Endodermal cell (in vitro differentiated cells): ENCODE measurements around the gene LCORL. TPM values are rescaled to one million over a fixed set of nuclear protein-coding genes. Genes with fewer than 3 reads are reported as not detected.

Experiments used
- DNase-seq: peaks from one replicate; pipeline ENCODE4 v3.0.0-alpha.2; 2017
- H3K27ac ChIP-seq: 2 replicates; pipeline ENCODE4 v1.5.1; 2013; ENCODE audit warnings: mild to moderate bottlenecking, low read depth, low read length, moderate library complexity
- H3K27me3 ChIP-seq: 2 replicates; pipeline ENCODE4 v1.6.1; 2013; ENCODE audit warnings: mild to moderate bottlenecking, low read length, moderate library complexity; ENCODE audit not compliant: insufficient read depth, control insufficient read depth, poor library complexity, severe bottlenecking
- H3K36me3 ChIP-seq: 2 replicates; pipeline ENCODE4 v1.7.0; 2013; ENCODE audit warnings: mild to moderate bottlenecking, low read length, moderate library complexity; ENCODE audit not compliant: control insufficient read depth, insufficient read depth
- H3K4me1 ChIP-seq: one replicate; pipeline ENCODE4 v1.7.0; 2013; ENCODE audit warnings: low read length; ENCODE audit not compliant: control insufficient read depth, insufficient read depth
- H3K4me3 ChIP-seq: 2 replicates; pipeline ENCODE4 v1.5.1; 2013; ENCODE audit warnings: mild to moderate bottlenecking, low read length, moderate library complexity
- H3K9ac ChIP-seq: 2 replicates; pipeline ENCODE4 v1.6.1; 2013; ENCODE audit warnings: mild to moderate bottlenecking, low read length, moderate library complexity; ENCODE audit not compliant: poor library complexity, severe bottlenecking; ENCODE audit errors: extremely low read depth
- H3K9me3 ChIP-seq: 2 replicates; pipeline ENCODE4 v1.6.1; 2013; ENCODE audit warnings: mild to moderate bottlenecking, low read length, moderate library complexity; ENCODE audit not compliant: control insufficient read depth
- H3K27ac Mint-ChIP-seq: 2 replicates; pipeline ENCODE4 v1.8.0; 2020; ENCODE audit warnings: mixed read lengths
- H3K27me3 Mint-ChIP-seq: 2 replicates; pipeline ENCODE4 v1.8.0; 2021; ENCODE audit warnings: mild to moderate bottlenecking, mixed read lengths; ENCODE audit not compliant: insufficient read depth
- H3K36me3 Mint-ChIP-seq: 2 replicates; pipeline ENCODE4 v1.8.0; 2020; ENCODE audit warnings: low read depth, mixed read lengths
- H3K4me1 Mint-ChIP-seq: 2 replicates; pipeline ENCODE4 v1.8.0; 2020; ENCODE audit warnings: mixed read lengths
- H3K4me3 Mint-ChIP-seq: 2 replicates; pipeline ENCODE4 v1.8.0; 2020; ENCODE audit warnings: mild to moderate bottlenecking, moderate library complexity, mixed read lengths
- H3K9me3 Mint-ChIP-seq: 2 replicates; pipeline ENCODE4 v1.8.0; 2020; ENCODE audit warnings: mild to moderate bottlenecking, mixed read lengths
- WGBS, 2 experiments: methylation state at CpG; one replicate each; pipeline versions ENCODE4 v1.1.5 to v1.1.7; 2013; ENCODE audit warnings: missing lambda C conversion rate in 2 of 2, mixed read lengths in 1 of 2; ENCODE audit not compliant: insufficient coverage in 1 of 2, insufficient read length in 1 of 2; 5-methylcytosine and 5-hydroxymethylcytosine counted together
- total RNA-seq, 2 donors: library from RNA; stranded (reverse); fragmentation: NEBNext Ultra II Directional in 1 of 2; extraction: Animal tissue kit (Norgen Biotek cat#: 25700) in 1 of 2; gene quantifications; 2 replicates in 1 of 2; 3 replicates in 1 of 2; pipeline ENCODE4 v1.2.1, GENCODE V29; 2021
- TF ChIP-seq, protein P1 (sequence below): fragments of 200-600 bp; sonication (generic); conservative IDR thresholded peaks from 2 replicates; pipeline ENCODE4 v1.5.0; 2021; ENCODE audit warnings: antibody characterized with exemption, mild to moderate bottlenecking

LCORL gene
- total RNA-seq, 2 donors from 2014 or later: 20.4 to 34.5 TPM

DNA sequence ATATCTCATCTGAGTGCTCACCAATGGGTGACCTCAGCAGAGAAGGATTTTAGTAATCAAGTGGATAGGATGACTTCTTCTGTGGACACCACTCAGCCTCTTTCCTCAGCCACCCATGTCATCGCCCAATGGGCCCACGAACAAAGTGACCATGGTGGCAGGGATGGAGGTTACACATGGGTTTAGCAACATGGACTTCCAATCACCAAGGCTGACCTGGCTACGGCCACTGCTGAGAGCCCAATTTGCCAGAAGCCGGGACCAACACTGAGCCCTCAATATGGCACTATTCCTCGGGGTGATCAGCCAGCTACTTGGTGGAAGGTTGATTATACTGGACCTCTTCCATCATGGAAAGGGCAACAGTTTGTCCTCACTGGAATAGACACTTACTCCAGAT is 97.4 kb downstream of the LCORL start:
- Mint-ChIP-seq H3K4me3 (no peak overlapping the region), H3K9me3 (no peaks in the 10 kb centered on the region), H3K4me1 (peaks cover 6% of the 10 kb centered on the region), H3K27me3 (no peaks in the 10 kb centered on the region), H3K27ac (no peak overlapping the region), H3K36me3 (peaks cover 28% of the 10 kb centered on the region)
- peaks cover 11% of the 10 kb centered on the region for H3K36me3 ChIP-seq
- WGBS, 2 experiments: 96 to 100% methylated on average over 3 to 5 of the region's 5 CpGs
- no peaks in the 10 kb centered on the region for H3K27me3 ChIP-seq
- H3K9me3 ChIP-seq: no peaks in the 10 kb centered on the region
- TF ChIP-seq, protein P1, sequence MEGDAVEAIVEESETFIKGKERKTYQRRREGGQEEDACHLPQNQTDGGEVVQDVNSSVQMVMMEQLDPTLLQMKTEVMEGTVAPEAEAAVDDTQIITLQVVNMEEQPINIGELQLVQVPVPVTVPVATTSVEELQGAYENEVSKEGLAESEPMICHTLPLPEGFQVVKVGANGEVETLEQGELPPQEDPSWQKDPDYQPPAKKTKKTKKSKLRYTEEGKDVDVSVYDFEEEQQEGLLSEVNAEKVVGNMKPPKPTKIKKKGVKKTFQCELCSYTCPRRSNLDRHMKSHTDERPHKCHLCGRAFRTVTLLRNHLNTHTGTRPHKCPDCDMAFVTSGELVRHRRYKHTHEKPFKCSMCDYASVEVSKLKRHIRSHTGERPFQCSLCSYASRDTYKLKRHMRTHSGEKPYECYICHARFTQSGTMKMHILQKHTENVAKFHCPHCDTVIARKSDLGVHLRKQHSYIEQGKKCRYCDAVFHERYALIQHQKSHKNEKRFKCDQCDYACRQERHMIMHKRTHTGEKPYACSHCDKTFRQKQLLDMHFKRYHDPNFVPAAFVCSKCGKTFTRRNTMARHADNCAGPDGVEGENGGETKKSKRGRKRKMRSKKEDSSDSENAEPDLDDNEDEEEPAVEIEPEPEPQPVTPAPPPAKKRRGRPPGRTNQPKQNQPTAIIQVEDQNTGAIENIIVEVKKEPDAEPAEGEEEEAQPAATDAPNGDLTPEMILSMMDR: no peak
- no peak overlapping the region for H3K9ac ChIP-seq
- DNase-seq: no peak
- no peak overlapping the region for H3K4me3 ChIP-seq
- no peaks in the 10 kb centered on the region for H3K4me1 ChIP-seq
- no peak overlapping the region for H3K27ac ChIP-seq

GRCh38 chr4:17921451-17921850 is 100.1 kb downstream of the LCORL start:
- H3K27me3 Mint-ChIP-seq: no peaks in the 10 kb centered on the region

DNA sequence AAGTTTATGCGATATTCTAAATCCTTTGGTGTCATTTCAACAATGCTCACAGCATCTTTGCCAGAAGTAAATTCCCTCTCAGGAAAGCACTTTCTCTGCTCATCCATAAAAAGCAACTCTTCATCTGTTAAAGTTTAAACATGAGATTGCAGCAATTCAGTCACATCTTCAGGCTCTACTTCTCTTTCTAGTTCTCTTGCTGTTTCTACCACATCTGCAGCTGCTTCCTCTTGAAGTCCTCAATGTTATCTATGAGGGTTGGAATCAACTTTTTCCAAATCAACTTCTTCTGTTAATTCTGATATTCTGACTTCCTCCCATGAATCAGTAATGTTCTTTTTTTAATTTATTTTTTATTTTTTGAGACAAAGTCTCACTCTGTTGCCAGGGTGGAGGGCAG is 100.9 kb downstream of the LCORL start:
- no peak overlapping the region for H3K27ac Mint-ChIP-seq
- H3K36me3 Mint-ChIP-seq: peaks cover 25% of the 10 kb centered on the region
- peaks cover 12% of the 10 kb centered on the region for H3K4me1 Mint-ChIP-seq
- no peak overlapping the region for H3K4me3 Mint-ChIP-seq
- 97 to 100% methylated on average over 1 of the region's 1 CpG for WGBS, 2 experiments
- TF ChIP-seq, protein P1: no peak
- H3K9me3 Mint-ChIP-seq: no peaks in the 10 kb centered on the region
- Histone ChIP-seq H3K9me3 (no peaks in the 10 kb centered on the region), H3K4me3 (no peak overlapping the region), H3K9ac (no peak overlapping the region), H3K27ac (no peak overlapping the region), H3K36me3 (peaks cover 11% of the 10 kb centered on the region), H3K27me3 (no peaks in the 10 kb centered on the region), H3K4me1 (no peaks in the 10 kb centered on the region)
- no peak for DNase-seq
- H3K27me3 Mint-ChIP-seq: no peaks in the 10 kb centered on the region

More at GRCh38 chr4:17921451-17921850, 100.1 kb downstream of the LCORL start:
- Histone ChIP-seq H3K27me3 (no peaks in the 10 kb centered on the region), H3K4me1 (no peaks in the 10 kb centered on the region), H3K4me3 (no peak overlapping the region), H3K36me3 (peaks cover 11% of the 10 kb centered on the region), H3K27ac (no peak overlapping the region), H3K9me3 (no peaks in the 10 kb centered on the region), H3K9ac (no peak overlapping the region)
- peaks cover 25% of the 10 kb centered on the region for H3K36me3 Mint-ChIP-seq
- H3K9me3 Mint-ChIP-seq: no peaks in the 10 kb centered on the region
- peaks cover 12% of the 10 kb centered on the region for H3K4me1 Mint-ChIP-seq
- DNase-seq: no peak
- TF ChIP-seq, protein P1: no peak
- WGBS, 2 experiments: 97 to 100% methylated on average over 1 of the region's 1 CpG
- H3K4me3 Mint-ChIP-seq: no peak overlapping the region
- H3K27ac Mint-ChIP-seq: no peak overlapping the region
